GM12878 (cell line): Measurements from ENCODE around the gene ACD.

ENCODE experiments used
- ATF2 ChIP-seq: IDR thresholded peaks from 2 replicates; pipeline ENCODE4 v1.6.1; 2012; ENCODE audit warnings: low read length, inconsistent platforms
- GABPA ChIP-seq: IDR thresholded peaks from 2 replicates; pipeline ENCODE4 v1.6.1; 2014; ENCODE audit warnings: antibody characterized with exemption, low read depth, mild to moderate bottlenecking, inconsistent platforms
- JUND ChIP-seq: IDR thresholded peaks from 2 replicates; pipeline ENCODE4 v1.6.1; 2012; ENCODE audit warnings: low read depth, mild to moderate bottlenecking, low read length, improper control_type of control experiment, moderate library complexity
- MAX ChIP-seq: IDR thresholded peaks from 2 replicates; pipeline ENCODE4 v1.6.1; 2012; ENCODE audit warnings: low read depth, low read length, improper control_type of control experiment
- NKRF ChIP-seq: fragments of 450-650 bp; conservative IDR thresholded peaks from 2 replicates; pipeline ENCODE4 v1.6.1; 2017; ENCODE audit warnings: mild to moderate bottlenecking, moderate library complexity
- SREBF1 ChIP-seq: IDR thresholded peaks from 2 replicates; pipeline ENCODE4 v1.6.1; 2012; ENCODE audit warnings: mild to moderate bottlenecking, low read length
- SREBF2 ChIP-seq: IDR thresholded peaks from 2 replicates; pipeline ENCODE4 v1.6.1; 2012; ENCODE audit warnings: mild to moderate bottlenecking, low read length
- TCF12 ChIP-seq: IDR thresholded peaks from 2 replicates; pipeline ENCODE4 v1.6.1; 2011; ENCODE audit warnings: low read depth, mild to moderate bottlenecking, low read length
- YY1 ChIP-seq: IDR thresholded peaks from 2 replicates; pipeline ENCODE4 v1.6.1; 2011; ENCODE audit warnings: low read depth, mild to moderate bottlenecking, low read length
- ZZZ3 ChIP-seq: IDR thresholded peaks from 2 replicates; pipeline ENCODE4 v1.6.1; 2011; ENCODE audit warnings: low read depth; ENCODE audit not compliant: control insufficient read depth, insufficient read length
- TF ChIP-seq, protein P1 (sequence below): fragments of 450-650 bp; IDR thresholded peaks from 2 replicates; pipeline ENCODE4 v1.6.1; 2014; ENCODE audit warnings: mild to moderate bottlenecking
- TF ChIP-seq, protein P2 (sequence below), 3 experiments: IDR thresholded peaks in 2 of 3; conservative IDR thresholded peaks in 1 of 3; 2 replicates each; pipeline ENCODE4 v1.5.1; 2011; ENCODE audit warnings: low read depth in 3 of 3, low read length in 3 of 3, mild to moderate bottlenecking in 3 of 3, control low read depth in 2 of 3, moderate library complexity in 2 of 3, inconsistent platforms in 1 of 3, mixed read lengths in 1 of 3; ENCODE audit not compliant: control insufficient read depth in 2 of 3, insufficient read depth in 1 of 3; ENCODE audit errors: extremely low read depth in 1 of 3
- TF ChIP-seq, protein P3 (sequence below): IDR thresholded peaks from 2 replicates; pipeline ENCODE4 v1.6.1; 2011; ENCODE audit warnings: borderline replicate concordance, low read depth, mild to moderate bottlenecking, moderate library complexity, mixed read lengths, low read length; ENCODE audit not compliant: insufficient read depth; ENCODE audit errors: extremely low read length

GRCh38 chr16:67697422-67698185 lies 37.5 kb upstream of the ACD start:
- TF ChIP-seq, protein P1, sequence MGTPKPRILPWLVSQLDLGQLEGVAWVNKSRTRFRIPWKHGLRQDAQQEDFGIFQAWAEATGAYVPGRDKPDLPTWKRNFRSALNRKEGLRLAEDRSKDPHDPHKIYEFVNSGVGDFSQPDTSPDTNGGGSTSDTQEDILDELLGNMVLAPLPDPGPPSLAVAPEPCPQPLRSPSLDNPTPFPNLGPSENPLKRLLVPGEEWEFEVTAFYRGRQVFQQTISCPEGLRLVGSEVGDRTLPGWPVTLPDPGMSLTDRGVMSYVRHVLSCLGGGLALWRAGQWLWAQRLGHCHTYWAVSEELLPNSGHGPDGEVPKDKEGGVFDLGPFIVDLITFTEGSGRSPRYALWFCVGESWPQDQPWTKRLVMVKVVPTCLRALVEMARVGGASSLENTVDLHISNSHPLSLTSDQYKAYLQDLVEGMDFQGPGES: no peak
- TF ChIP-seq, protein P2, sequence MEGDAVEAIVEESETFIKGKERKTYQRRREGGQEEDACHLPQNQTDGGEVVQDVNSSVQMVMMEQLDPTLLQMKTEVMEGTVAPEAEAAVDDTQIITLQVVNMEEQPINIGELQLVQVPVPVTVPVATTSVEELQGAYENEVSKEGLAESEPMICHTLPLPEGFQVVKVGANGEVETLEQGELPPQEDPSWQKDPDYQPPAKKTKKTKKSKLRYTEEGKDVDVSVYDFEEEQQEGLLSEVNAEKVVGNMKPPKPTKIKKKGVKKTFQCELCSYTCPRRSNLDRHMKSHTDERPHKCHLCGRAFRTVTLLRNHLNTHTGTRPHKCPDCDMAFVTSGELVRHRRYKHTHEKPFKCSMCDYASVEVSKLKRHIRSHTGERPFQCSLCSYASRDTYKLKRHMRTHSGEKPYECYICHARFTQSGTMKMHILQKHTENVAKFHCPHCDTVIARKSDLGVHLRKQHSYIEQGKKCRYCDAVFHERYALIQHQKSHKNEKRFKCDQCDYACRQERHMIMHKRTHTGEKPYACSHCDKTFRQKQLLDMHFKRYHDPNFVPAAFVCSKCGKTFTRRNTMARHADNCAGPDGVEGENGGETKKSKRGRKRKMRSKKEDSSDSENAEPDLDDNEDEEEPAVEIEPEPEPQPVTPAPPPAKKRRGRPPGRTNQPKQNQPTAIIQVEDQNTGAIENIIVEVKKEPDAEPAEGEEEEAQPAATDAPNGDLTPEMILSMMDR (IDR thresholded peaks at IDR 0.05 in 2 of 3, conservative IDR thresholded peaks at IDR 0.05 in 1 of 3; ENCODE audit: control insufficient read depth in 2 of 3, extremely low read depth in 1 of 3, insufficient read depth in 1 of 3, low read depth in 3 of 3, low read length in 3 of 3): no peak
- no peak for TF ChIP-seq TCF12
- TF ChIP-seq, protein P3, sequence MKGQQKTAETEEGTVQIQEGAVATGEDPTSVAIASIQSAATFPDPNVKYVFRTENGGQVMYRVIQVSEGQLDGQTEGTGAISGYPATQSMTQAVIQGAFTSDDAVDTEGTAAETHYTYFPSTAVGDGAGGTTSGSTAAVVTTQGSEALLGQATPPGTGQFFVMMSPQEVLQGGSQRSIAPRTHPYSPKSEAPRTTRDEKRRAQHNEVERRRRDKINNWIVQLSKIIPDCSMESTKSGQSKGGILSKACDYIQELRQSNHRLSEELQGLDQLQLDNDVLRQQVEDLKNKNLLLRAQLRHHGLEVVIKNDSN: no peak
- no peak for TF ChIP-seq ZZZ3
- no peak for TF ChIP-seq SREBF2
- no peak for TF ChIP-seq GABPA
- no peak for TF ChIP-seq NKRF
- no peak for TF ChIP-seq YY1
- TF ChIP-seq ATF2: no peak
- TF ChIP-seq JUND: no peak
- no peak for TF ChIP-seq MAX
- no peak for TF ChIP-seq SREBF1
